A549 (cell line): ENCODE data around the gene MERTK.

Source experiments
- BHLHE40 ChIP-seq: IDR thresholded peaks from 2 replicates; pipeline ENCODE4 v1.6.1; 2012; ENCODE audit warnings: low read depth, low read length, inconsistent platforms
- CHD4 ChIP-seq: fragments of 200-600 bp; sonication (generic); IDR thresholded peaks from 2 replicates; pipeline ENCODE4 v1.6.1; 2016; ENCODE audit warnings: antibody characterized with exemption, mild to moderate bottlenecking, borderline replicate concordance
- JUNB ChIP-seq: fragments of >200 bp; sonication (Bioruptor Twin); formaldehyde crosslinking; IDR thresholded peaks from 2 replicates; pipeline ENCODE4 v1.6.1; 2016
- POLR2A ChIP-seq: IDR thresholded peaks from 2 replicates; pipeline ENCODE4 v1.6.1; 2012; ENCODE audit warnings: mild to moderate bottlenecking, low read length
- RAD21 ChIP-seq, 2 experiments: fragments of >200 bp in 1 of 2; sonication (Bioruptor Twin) in 1 of 2; formaldehyde crosslinking in 1 of 2; IDR thresholded peaks in 1 of 2; conservative IDR thresholded peaks in 1 of 2; 2 replicates in 1 of 2; 3 replicates in 1 of 2; pipeline ENCODE4 v1.6.1; 2012 to 2018; ENCODE audit warnings: inconsistent platforms in 1 of 2
- RARB ChIP-seq: fragments of 250-450 bp; sonication (Bioruptor Pico); IDR thresholded peaks from 2 replicates; pipeline ENCODE4 v1.8.0; 2021; ENCODE audit warnings: mild to moderate bottlenecking, moderate library complexity
- RCOR1 ChIP-seq: fragments of 150-350 bp; IDR thresholded peaks from 2 replicates; pipeline ENCODE4 v1.6.1; 2014; ENCODE audit warnings: antibody characterized with exemption, low read length, low read depth
- RFX5 ChIP-seq: fragments of 450-650 bp; IDR thresholded peaks from 2 replicates; pipeline ENCODE4 v1.7.1; 2014; ENCODE audit warnings: antibody characterized with exemption, mild to moderate bottlenecking, moderate library complexity
- SMC3 ChIP-seq: fragments of >200 bp; sonication (Bioruptor Twin); formaldehyde crosslinking; IDR thresholded peaks from 3 replicates; pipeline ENCODE4 v1.6.1; 2018; ENCODE audit warnings: inconsistent platforms
- TF ChIP-seq, protein P1 (sequence below): fragments of >200 bp; sonication (Bioruptor Twin); formaldehyde crosslinking; IDR thresholded peaks from 3 replicates; pipeline ENCODE4 v1.5.1; 2016
- TF ChIP-seq, protein P2 (sequence below): IDR thresholded peaks from 2 replicates; pipeline ENCODE4 v1.6.1; 2012
- TF ChIP-seq, protein P3 (sequence below): IDR thresholded peaks from 2 replicates; pipeline ENCODE4 v1.6.1; 2012
- TF ChIP-seq, protein P4 (sequence below): fragments of 200-600 bp; sonication (generic); IDR thresholded peaks from 2 replicates; pipeline ENCODE4 v1.6.1; 2016; ENCODE audit warnings: antibody characterized with exemption, mild to moderate bottlenecking, moderate library complexity
- TF ChIP-seq, protein P5 (sequence below): IDR thresholded peaks from 2 replicates; pipeline ENCODE4 v1.6.1; 2012; ENCODE audit warnings: low read depth, borderline replicate concordance

DNA sequence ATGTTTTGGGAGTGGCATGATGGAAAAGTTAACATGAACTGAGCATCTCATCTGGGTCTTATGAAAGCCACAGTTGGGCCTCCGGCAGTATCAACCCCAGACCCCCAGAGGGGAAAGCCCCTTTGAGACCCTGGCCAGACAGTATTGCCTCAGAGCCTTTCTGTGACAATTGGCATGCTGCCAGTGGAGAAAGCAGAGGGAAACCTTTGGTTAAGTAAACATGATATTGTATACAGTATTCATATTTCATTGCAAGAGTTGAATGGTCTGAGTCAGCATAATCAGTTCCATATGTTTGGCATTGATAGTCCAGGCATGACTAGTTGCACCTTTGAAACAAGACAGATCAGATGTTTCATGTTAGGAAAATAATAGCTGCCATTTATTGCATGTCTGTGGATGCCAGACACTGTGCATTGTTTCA is 20.0 kb downstream of the MERTK start:
- TF ChIP-seq, protein P1, sequence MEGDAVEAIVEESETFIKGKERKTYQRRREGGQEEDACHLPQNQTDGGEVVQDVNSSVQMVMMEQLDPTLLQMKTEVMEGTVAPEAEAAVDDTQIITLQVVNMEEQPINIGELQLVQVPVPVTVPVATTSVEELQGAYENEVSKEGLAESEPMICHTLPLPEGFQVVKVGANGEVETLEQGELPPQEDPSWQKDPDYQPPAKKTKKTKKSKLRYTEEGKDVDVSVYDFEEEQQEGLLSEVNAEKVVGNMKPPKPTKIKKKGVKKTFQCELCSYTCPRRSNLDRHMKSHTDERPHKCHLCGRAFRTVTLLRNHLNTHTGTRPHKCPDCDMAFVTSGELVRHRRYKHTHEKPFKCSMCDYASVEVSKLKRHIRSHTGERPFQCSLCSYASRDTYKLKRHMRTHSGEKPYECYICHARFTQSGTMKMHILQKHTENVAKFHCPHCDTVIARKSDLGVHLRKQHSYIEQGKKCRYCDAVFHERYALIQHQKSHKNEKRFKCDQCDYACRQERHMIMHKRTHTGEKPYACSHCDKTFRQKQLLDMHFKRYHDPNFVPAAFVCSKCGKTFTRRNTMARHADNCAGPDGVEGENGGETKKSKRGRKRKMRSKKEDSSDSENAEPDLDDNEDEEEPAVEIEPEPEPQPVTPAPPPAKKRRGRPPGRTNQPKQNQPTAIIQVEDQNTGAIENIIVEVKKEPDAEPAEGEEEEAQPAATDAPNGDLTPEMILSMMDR = no peak
- TF ChIP-seq RAD21 (conservative IDR thresholded peaks at IDR 0.05 in 1 of 2, IDR thresholded peaks at IDR 0.05 in 1 of 2) = no peak
- no peak for TF ChIP-seq POLR2A
- TF ChIP-seq CHD4 = no peak
- TF ChIP-seq RFX5 = no peak
- TF ChIP-seq RCOR1 = no peak
- TF ChIP-seq BHLHE40 = no peak
- no peak for TF ChIP-seq JUNB
- TF ChIP-seq, protein P2, sequence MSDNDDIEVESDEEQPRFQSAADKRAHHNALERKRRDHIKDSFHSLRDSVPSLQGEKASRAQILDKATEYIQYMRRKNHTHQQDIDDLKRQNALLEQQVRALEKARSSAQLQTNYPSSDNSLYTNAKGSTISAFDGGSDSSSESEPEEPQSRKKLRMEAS = no peak
- no peak for TF ChIP-seq SMC3
- TF ChIP-seq, protein P3, sequence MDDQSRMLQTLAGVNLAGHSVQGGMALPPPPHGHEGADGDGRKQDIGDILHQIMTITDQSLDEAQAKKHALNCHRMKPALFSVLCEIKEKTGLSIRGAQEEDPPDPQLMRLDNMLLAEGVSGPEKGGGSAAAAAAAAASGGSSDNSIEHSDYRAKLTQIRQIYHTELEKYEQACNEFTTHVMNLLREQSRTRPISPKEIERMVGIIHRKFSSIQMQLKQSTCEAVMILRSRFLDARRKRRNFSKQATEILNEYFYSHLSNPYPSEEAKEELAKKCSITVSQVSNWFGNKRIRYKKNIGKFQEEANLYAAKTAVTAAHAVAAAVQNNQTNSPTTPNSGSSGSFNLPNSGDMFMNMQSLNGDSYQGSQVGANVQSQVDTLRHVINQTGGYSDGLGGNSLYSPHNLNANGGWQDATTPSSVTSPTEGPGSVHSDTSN = no peak
- TF ChIP-seq, protein P4, sequence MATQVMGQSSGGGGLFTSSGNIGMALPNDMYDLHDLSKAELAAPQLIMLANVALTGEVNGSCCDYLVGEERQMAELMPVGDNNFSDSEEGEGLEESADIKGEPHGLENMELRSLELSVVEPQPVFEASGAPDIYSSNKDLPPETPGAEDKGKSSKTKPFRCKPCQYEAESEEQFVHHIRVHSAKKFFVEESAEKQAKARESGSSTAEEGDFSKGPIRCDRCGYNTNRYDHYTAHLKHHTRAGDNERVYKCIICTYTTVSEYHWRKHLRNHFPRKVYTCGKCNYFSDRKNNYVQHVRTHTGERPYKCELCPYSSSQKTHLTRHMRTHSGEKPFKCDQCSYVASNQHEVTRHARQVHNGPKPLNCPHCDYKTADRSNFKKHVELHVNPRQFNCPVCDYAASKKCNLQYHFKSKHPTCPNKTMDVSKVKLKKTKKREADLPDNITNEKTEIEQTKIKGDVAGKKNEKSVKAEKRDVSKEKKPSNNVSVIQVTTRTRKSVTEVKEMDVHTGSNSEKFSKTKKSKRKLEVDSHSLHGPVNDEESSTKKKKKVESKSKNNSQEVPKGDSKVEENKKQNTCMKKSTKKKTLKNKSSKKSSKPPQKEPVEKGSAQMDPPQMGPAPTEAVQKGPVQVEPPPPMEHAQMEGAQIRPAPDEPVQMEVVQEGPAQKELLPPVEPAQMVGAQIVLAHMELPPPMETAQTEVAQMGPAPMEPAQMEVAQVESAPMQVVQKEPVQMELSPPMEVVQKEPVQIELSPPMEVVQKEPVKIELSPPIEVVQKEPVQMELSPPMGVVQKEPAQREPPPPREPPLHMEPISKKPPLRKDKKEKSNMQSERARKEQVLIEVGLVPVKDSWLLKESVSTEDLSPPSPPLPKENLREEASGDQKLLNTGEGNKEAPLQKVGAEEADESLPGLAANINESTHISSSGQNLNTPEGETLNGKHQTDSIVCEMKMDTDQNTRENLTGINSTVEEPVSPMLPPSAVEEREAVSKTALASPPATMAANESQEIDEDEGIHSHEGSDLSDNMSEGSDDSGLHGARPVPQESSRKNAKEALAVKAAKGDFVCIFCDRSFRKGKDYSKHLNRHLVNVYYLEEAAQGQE = no peak
- no peak for TF ChIP-seq RARB
- TF ChIP-seq, protein P5, sequence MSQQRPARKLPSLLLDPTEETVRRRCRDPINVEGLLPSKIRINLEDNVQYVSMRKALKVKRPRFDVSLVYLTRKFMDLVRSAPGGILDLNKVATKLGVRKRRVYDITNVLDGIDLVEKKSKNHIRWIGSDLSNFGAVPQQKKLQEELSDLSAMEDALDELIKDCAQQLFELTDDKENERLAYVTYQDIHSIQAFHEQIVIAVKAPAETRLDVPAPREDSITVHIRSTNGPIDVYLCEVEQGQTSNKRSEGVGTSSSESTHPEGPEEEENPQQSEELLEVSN = no peak
